ENCODE measurements around the gene MTA1.

DNA sequence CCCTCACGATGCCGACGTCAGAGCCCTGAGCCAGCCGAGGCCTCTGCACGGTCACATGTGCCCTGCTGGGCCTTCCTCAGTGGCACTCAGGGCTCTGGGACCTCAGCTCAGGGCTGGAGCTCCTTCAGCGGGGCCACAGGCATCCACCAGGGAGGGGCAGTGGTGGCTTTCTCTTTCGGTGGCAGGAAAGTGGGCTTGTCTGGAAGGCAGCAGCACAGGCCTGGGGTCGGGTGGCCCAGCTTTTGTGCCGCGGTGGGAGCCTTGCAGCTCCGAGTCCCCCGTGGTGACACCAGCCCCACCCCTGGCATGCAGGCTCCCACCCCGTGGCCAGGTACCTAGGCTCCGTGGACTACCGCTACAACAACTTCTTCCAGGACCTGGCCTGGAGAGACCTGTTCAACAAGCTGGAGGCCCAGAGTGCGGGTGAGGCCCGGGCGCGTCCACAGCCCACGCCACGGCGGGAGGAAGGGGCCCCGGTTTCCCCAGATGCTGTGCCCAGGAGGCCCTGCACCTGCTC is 35.5 kb upstream of the MTA1 start:
- TF ChIP-seq, protein P1, sequence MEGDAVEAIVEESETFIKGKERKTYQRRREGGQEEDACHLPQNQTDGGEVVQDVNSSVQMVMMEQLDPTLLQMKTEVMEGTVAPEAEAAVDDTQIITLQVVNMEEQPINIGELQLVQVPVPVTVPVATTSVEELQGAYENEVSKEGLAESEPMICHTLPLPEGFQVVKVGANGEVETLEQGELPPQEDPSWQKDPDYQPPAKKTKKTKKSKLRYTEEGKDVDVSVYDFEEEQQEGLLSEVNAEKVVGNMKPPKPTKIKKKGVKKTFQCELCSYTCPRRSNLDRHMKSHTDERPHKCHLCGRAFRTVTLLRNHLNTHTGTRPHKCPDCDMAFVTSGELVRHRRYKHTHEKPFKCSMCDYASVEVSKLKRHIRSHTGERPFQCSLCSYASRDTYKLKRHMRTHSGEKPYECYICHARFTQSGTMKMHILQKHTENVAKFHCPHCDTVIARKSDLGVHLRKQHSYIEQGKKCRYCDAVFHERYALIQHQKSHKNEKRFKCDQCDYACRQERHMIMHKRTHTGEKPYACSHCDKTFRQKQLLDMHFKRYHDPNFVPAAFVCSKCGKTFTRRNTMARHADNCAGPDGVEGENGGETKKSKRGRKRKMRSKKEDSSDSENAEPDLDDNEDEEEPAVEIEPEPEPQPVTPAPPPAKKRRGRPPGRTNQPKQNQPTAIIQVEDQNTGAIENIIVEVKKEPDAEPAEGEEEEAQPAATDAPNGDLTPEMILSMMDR (IDR thresholded peaks at IDR 0.05) = no peak
- no peak for TF ChIP-seq POLR2AphosphoS5 (IDR thresholded peaks at IDR 0.05)

Data from stomach (tissue), 4 donors.